H9 (cell line): ENCODE measurements around the gene MRAP2. TPM values are rescaled to one million over a fixed set of nuclear protein-coding genes. Genes with fewer than 3 reads are reported as not detected.

Source experiments
- DNase-seq: peaks from one replicate; pipeline ENCODE4 v3.0.0-alpha.2; 2017
- H2AFZ ChIP-seq: one replicate; pipeline ENCODE4 v1.6.1; 2013; ENCODE audit warnings: mild to moderate bottlenecking, low read length, control low read depth, moderate library complexity
- H2AK5ac ChIP-seq: 2 replicates; pipeline ENCODE4 v1.6.1; 2013; ENCODE audit warnings: low read length, control low read depth, mixed read lengths; ENCODE audit not compliant: insufficient read length
- H2BK120ac ChIP-seq: one replicate; pipeline ENCODE4 v1.6.1; 2013; ENCODE audit warnings: low read depth, mild to moderate bottlenecking, low read length, control low read depth, inconsistent platforms; ENCODE audit not compliant: poor library complexity, severe bottlenecking
- H2BK12ac ChIP-seq: 2 replicates; pipeline ENCODE4 v1.6.1; 2013; ENCODE audit warnings: low read length, control low read depth, mixed read lengths, low read depth; ENCODE audit not compliant: insufficient read length
- H2BK15ac ChIP-seq: 2 replicates; pipeline ENCODE4 v1.6.1; 2013; ENCODE audit warnings: low read depth, low read length, control low read depth
- H2BK20ac ChIP-seq: one replicate; pipeline ENCODE4 v1.6.1; 2013; ENCODE audit warnings: low read depth, mild to moderate bottlenecking, low read length, control low read depth, inconsistent platforms; ENCODE audit not compliant: poor library complexity, severe bottlenecking
- H2BK5ac ChIP-seq: 2 replicates; pipeline ENCODE4 v1.6.1; 2013; ENCODE audit warnings: low read length, control low read depth, mixed read lengths; ENCODE audit not compliant: insufficient read length
- H3K14ac ChIP-seq: 2 replicates; pipeline ENCODE4 v1.6.1; 2013; ENCODE audit warnings: low read length, control low read depth; ENCODE audit not compliant: insufficient read depth
- H3K18ac ChIP-seq: 2 replicates; pipeline ENCODE4 v1.6.1; 2013; ENCODE audit warnings: low read depth, mild to moderate bottlenecking, mixed read lengths, low read length, control low read depth; ENCODE audit not compliant: insufficient read length
- H3K23ac ChIP-seq: 2 replicates; pipeline ENCODE4 v1.6.1; 2013; ENCODE audit warnings: low read length, control low read depth, mixed read lengths, low read depth; ENCODE audit not compliant: insufficient read length
- H3K23me2 ChIP-seq: 2 replicates; pipeline ENCODE4 v1.6.1; 2013; ENCODE audit warnings: low read depth, mild to moderate bottlenecking, mixed read lengths, low read length, control low read depth; ENCODE audit not compliant: insufficient read length, poor library complexity, severe bottlenecking
- H3K27ac ChIP-seq: 2 replicates; pipeline ENCODE4 v1.5.1; 2013; ENCODE audit warnings: low read length, control low read depth, mixed read lengths, low read depth; ENCODE audit not compliant: insufficient read length
- H3K27me3 ChIP-seq: 2 replicates; pipeline ENCODE4 v1.6.1; 2013; ENCODE audit warnings: low read length, control low read depth, inconsistent platforms; ENCODE audit not compliant: insufficient read depth
- H3K4ac ChIP-seq: 2 replicates; pipeline ENCODE4 v1.6.1; 2013; ENCODE audit warnings: low read depth, mild to moderate bottlenecking, control low read depth, inconsistent platforms, low read length, moderate library complexity
- H3K4me1 ChIP-seq: 2 replicates; pipeline ENCODE4 v1.6.1; 2013; ENCODE audit warnings: low read length, control low read depth, inconsistent platforms; ENCODE audit not compliant: insufficient read depth
- H3K4me2 ChIP-seq: 2 replicates; pipeline ENCODE4 v1.6.1; 2013; ENCODE audit warnings: low read length, control low read depth, mixed read lengths; ENCODE audit not compliant: insufficient read length, insufficient read depth
- H3K56ac ChIP-seq: 2 replicates; pipeline ENCODE4 v1.6.1; 2013; ENCODE audit warnings: low read depth, mild to moderate bottlenecking, mixed read lengths, low read length, control low read depth; ENCODE audit not compliant: insufficient read length
- H3K79me1 ChIP-seq: 2 replicates; pipeline ENCODE4 v1.6.1; 2013; ENCODE audit warnings: low read depth, mild to moderate bottlenecking, moderate library complexity, low read length, control low read depth, inconsistent platforms; ENCODE audit not compliant: insufficient read depth, poor library complexity, severe bottlenecking
- H3K79me2 ChIP-seq: 2 replicates; pipeline ENCODE4 v1.6.1; 2013; ENCODE audit warnings: low read length, control low read depth, inconsistent platforms; ENCODE audit not compliant: insufficient read depth
- H3K9ac ChIP-seq: 2 replicates; pipeline ENCODE4 v1.6.1; 2013; ENCODE audit warnings: low read length, control low read depth, mixed read lengths; ENCODE audit not compliant: insufficient read length; ENCODE audit errors: extremely low read depth
- H3K9me3 ChIP-seq: one replicate; pipeline ENCODE4 v1.6.1; 2013; ENCODE audit warnings: low read depth, low read length, inconsistent platforms; ENCODE audit not compliant: control insufficient read depth
- H3T11ph ChIP-seq: one replicate; pipeline ENCODE4 v1.6.1; 2013; ENCODE audit warnings: mild to moderate bottlenecking, low read length, control low read depth, inconsistent platforms
- H4K20me1 ChIP-seq: one replicate; pipeline ENCODE4 v1.6.1; 2013; ENCODE audit not compliant: control insufficient read depth, insufficient read length, insufficient read depth
- H4K5ac ChIP-seq: 2 replicates; pipeline ENCODE4 v1.6.1; 2013; ENCODE audit warnings: low read depth, mild to moderate bottlenecking, mixed read lengths, low read length, control low read depth; ENCODE audit not compliant: insufficient read length
- H4K8ac ChIP-seq: replicated peaks from 2 replicates; pipeline ENCODE4 v1.6.1; 2013; ENCODE audit warnings: low read length, control low read depth, mixed read lengths, low read depth; ENCODE audit not compliant: insufficient read length
- H4K91ac ChIP-seq: 2 replicates; pipeline ENCODE4 v1.6.1; 2013; ENCODE audit warnings: low read depth, mild to moderate bottlenecking, moderate library complexity, mixed read lengths, low read length, control low read depth; ENCODE audit not compliant: insufficient read length
- H3K27ac Mint-ChIP-seq, 3 experiments: 2 replicates in 2 of 3; 3 replicates in 1 of 3; pipeline ENCODE4 v1.8.0; 2020 to 2021; ENCODE audit warnings: mixed read lengths in 3 of 3, mild to moderate bottlenecking in 1 of 3, moderate library complexity in 1 of 3
- H3K27me3 Mint-ChIP-seq: 2 replicates; pipeline ENCODE4 v1.8.0; 2021; ENCODE audit warnings: low read depth, mild to moderate bottlenecking, moderate library complexity, mixed read lengths
- H3K36me3 Mint-ChIP-seq, 3 experiments: 2 replicates in 2 of 3; 3 replicates in 1 of 3; pipeline ENCODE4 v1.8.0; 2020 to 2021; ENCODE audit warnings: low read depth in 3 of 3, mixed read lengths in 3 of 3; ENCODE audit not compliant: insufficient read depth in 1 of 3
- H3K4me1 Mint-ChIP-seq, 2 experiments: 2 replicates each; pipeline ENCODE4 v1.8.0; 2020; ENCODE audit warnings: mixed read lengths in 2 of 2
- H3K4me3 Mint-ChIP-seq, 2 experiments: 2 replicates in 1 of 2; 3 replicates in 1 of 2; pipeline ENCODE4 v1.8.0; 2020 to 2021; ENCODE audit warnings: mild to moderate bottlenecking in 2 of 2, mixed read lengths in 2 of 2, moderate library complexity in 1 of 2
- H3K9me3 Mint-ChIP-seq, 2 experiments: 2 replicates in 1 of 2; 3 replicates in 1 of 2; pipeline ENCODE4 v1.8.0; 2020; ENCODE audit warnings: mild to moderate bottlenecking in 2 of 2, mixed read lengths in 2 of 2, moderate library complexity in 1 of 2
- CTCF ChIP-seq: fragments of 200-600 bp; sonication (generic); conservative IDR thresholded peaks from 3 replicates; pipeline ENCODE4 v1.8.0; 2021; ENCODE audit warnings: antibody characterized with exemption, mild to moderate bottlenecking
- WGBS: extraction: QIAGEN DNeasy Blood & Tissue Kit; methylation state at CpG from one replicate; pipeline ENCODE4 v1.1.7; 2013; ENCODE audit warnings: missing lambda C conversion rate, low lambda C conversion rate, mixed read lengths; ENCODE audit not compliant: insufficient read length; ENCODE audit errors: extremely low coverage; 5-methylcytosine and 5-hydroxymethylcytosine counted together
- total RNA-seq: library from RNA; stranded (reverse); gene quantifications from 2 replicates; pipeline ENCODE4 v1.2.1, GENCODE V29; 2021

The MRAP2 gene
- total RNA-seq, 1 experiment from 2014 or later = 8.0 TPM

GRCh38 chr6:84018453-84019061, 15.0 kb upstream of the MRAP2 start:
- H3K27ac Mint-ChIP-seq = no peak overlapping the region
- no CpG with 5 or more reads among the region's 1 CpG for WGBS

More at GRCh38 chr6:84018453-84019061, 15.0 kb upstream of the MRAP2 start:
- TF ChIP-seq CTCF = no peak
- Histone ChIP-seq H2BK12ac (no peak overlapping the region), H3K9ac (no peak overlapping the region), H3K23ac (no peak overlapping the region), H3K79me2 (no peaks in the 10 kb centered on the region), H3T11ph (no peak overlapping the region), H2BK15ac (no peak overlapping the region), H3K27ac (no peak overlapping the region), H3K56ac (no peak overlapping the region), H2BK120ac (no peak overlapping the region), H3K23me2 (no peaks in the 10 kb centered on the region), H2BK20ac (no peak overlapping the region), H2AFZ (no peak overlapping the region), H4K5ac (no peak overlapping the region), H3K27me3 (no peaks in the 10 kb centered on the region), H3K18ac (no peak overlapping the region), H3K79me1 (no peaks in the 10 kb centered on the region), H4K20me1 (no peaks in the 10 kb centered on the region), H3K4me1 (peaks cover 2% of the 10 kb centered on the region; the same call in 1 of the 2 replicates), H3K4ac (no peak overlapping the region), H2BK5ac (no peak overlapping the region), H4K8ac (no peak overlapping the region), H2AK5ac (no peak overlapping the region), H3K14ac (no peak overlapping the region), H4K91ac (no peak overlapping the region), H3K4me2 (no peak overlapping the region), H3K9me3 (no peaks in the 10 kb centered on the region)
- Mint-ChIP-seq H3K27me3 (peaks cover 2% of the 10 kb centered on the region; the same call in 1 of the 2 replicates), H3K36me3 (no peaks in the 10 kb centered on the region), H3K4me1 (peaks cover 11 to 14% of the 10 kb centered on the region in 2 experiments), H3K9me3 (peaks cover 0 to 4% of the 10 kb centered on the region in 2 experiments; a peak in 1 of 5 replicates), H3K4me3 (no peak overlapping the region)
- DNase-seq = peak; percentile 34
